ENCODE data around the gene CD6.

Gene CD6

GRCh38 chr11:61010466-61011228 is 39.2 kb downstream of the CD6 start:
- DNase-seq, result no peak

- no peak for DNase-seq
Measured at GRCh38 chr11:61011229-61011870, 39.9 kb downstream of the CD6 start.

GRCh38 chr11:61011950-61012736 is 40.7 kb downstream of the CD6 start:
- DNase-seq, result peak; percentile 64

GRCh38 chr11:61012737-61013215 is 41.3 kb downstream of the CD6 start:
- no peak for DNase-seq

- no peak for DNase-seq
Measured at GRCh38 chr11:61018059-61018458, 46.6 kb downstream of the CD6 start.

- no peak for DNase-seq
Measured at GRCh38 chr11:61019037-61019831, 47.8 kb downstream of the CD6 start.

GRCh38 chr11:61019832-61020405 is 48.4 kb downstream of the CD6 start:
- DNase-seq, result no peak

GRCh38 chr11:61020551-61021235 is 49.2 kb downstream of the CD6 start:
- DNase-seq, result no peak

- DNase-seq, result no peak
Measured at GRCh38 chr11:61021661-61022212, 50.3 kb downstream of the CD6 start.

- DNase-seq, result no peak
Measured at GRCh38 chr11:61022311-61023085, 51.0 kb downstream of the CD6 start.

GRCh38 chr11:61023086-61023965 is 51.8 kb downstream of the CD6 start:
- DNase-seq, result no peak

GRCh38 chr11:61023966-61024295 is 52.5 kb downstream of the CD6 start:
- DNase-seq, result no peak

GRCh38 chr11:61024938-61025820 is 53.7 kb downstream of the CD6 start:
- no peak for DNase-seq

GRCh38 chr11:61025821-61026120 is 54.3 kb downstream of the CD6 start:
- no peak for DNase-seq

GRCh38 chr11:61026121-61027031 is 54.9 kb downstream of the CD6 start:
- DNase-seq, result no peak

GRCh38 chr11:61027141-61027840 is 55.8 kb downstream of the CD6 start:
- DNase-seq, result no peak
